Breast epithelium (tissue), 3 donors: ENCODE data around the gene PNKD.
A peak's percentile ranks its signal among the peaks of the same experiment; 100 is the strongest.

ENCODE experiments used
- POLR2A ChIP-seq: fragments of 450-650 bp; IDR thresholded peaks from one replicate; pipeline ENCODE4 v1.6.1; 2016; ENCODE audit warnings: antibody characterized with exemption, mild to moderate bottlenecking, moderate library complexity
- POLR2AphosphoS5 ChIP-seq, 3 donors: sonication (generic); formaldehyde crosslinking; IDR thresholded peaks; one replicate each; pipeline ENCODE4 v1.6.1; 2017; ENCODE audit warnings: antibody characterized with exemption in 3 of 3
- TF ChIP-seq, protein P1 (sequence below), 3 donors: fragments of 450-650 bp; IDR thresholded peaks; one replicate each; pipeline ENCODE4 v1.5.1; 2016 to 2017; ENCODE audit warnings: antibody characterized with exemption in 3 of 3, mild to moderate bottlenecking in 3 of 3, moderate library complexity in 3 of 3

DNA sequence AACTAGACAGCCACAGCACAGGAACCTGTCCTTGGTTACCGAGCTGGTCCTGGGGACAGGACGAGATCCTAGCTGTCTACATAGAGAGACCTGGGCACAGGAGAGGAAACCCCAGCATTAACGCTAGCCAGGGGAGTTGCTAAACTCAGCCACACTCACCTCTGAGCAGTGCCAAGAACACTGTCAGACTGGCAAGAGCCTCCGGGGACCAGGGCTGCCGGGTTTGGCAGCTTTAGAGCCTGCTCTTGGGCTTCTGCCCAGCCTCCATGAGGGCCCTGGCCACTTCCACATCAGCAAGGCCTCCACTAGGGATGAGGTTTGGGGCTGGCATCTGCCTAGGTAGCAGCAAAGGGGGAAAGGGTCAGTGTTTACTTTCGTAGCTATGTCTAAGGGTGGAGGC lies 15.3 kb downstream of the PNKD start:
- TF ChIP-seq, protein P1, sequence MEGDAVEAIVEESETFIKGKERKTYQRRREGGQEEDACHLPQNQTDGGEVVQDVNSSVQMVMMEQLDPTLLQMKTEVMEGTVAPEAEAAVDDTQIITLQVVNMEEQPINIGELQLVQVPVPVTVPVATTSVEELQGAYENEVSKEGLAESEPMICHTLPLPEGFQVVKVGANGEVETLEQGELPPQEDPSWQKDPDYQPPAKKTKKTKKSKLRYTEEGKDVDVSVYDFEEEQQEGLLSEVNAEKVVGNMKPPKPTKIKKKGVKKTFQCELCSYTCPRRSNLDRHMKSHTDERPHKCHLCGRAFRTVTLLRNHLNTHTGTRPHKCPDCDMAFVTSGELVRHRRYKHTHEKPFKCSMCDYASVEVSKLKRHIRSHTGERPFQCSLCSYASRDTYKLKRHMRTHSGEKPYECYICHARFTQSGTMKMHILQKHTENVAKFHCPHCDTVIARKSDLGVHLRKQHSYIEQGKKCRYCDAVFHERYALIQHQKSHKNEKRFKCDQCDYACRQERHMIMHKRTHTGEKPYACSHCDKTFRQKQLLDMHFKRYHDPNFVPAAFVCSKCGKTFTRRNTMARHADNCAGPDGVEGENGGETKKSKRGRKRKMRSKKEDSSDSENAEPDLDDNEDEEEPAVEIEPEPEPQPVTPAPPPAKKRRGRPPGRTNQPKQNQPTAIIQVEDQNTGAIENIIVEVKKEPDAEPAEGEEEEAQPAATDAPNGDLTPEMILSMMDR (IDR thresholded peaks at IDR 0.05) = no peak
- TF ChIP-seq POLR2A = no peak
- TF ChIP-seq POLR2AphosphoS5 (IDR thresholded peaks at IDR 0.05) = peak; percentile 18 to 29 (median 22)
